ENCODE data around the gene ODAD3.

DNA sequence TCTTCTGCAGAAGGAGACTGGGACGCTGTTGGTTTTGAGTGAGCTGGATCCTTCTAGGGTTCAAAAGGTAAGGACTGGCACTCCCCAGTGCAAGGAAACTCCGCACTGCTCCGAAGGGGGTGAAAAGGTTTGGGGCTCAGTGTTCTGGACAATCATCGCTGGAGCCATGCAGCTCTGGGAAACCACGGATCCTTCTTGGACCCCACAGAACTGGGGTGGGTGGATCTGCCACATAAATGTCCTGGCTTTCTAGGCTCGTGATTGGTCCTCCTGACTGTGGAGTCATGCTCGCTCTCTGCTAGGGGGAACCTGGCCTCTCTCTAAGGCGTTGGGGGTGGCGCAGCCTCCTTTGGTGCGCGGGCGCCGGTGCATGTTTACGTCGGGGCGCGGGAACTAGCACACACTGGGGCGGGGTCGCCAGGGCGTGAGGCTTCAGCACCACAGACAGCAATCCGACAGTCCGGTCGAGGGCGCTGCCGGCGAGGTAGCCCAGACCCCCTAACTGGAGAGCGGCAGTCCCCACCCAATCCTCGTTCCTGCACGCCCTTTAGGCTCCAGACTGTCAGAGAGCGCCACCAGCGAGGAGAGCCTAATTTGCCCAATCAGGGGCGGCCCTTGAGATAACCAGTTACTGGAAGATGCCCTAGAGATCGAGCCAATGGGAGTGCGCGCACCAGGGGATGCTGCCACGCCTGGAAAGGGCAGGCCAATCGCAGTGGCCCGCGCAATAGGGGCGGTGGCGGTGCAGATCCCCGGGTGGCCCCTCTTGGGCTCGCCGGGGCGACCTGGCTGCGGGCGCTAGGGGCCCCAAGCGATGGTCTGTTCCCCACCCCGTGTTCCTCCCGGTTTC lies 46.8 kb upstream of the ODAD3 start:
- TF ChIP-seq CTCF (IDR thresholded peaks at IDR 0.05; ENCODE audit: low read length): no peak; the same call in 1 of the 2 replicates
- TF ChIP-seq EZH2phosphoT487 (IDR thresholded peaks at IDR 0.05; ENCODE audit: low read length): no peak
- TF ChIP-seq EZH2 (optimal IDR thresholded peaks at IDR 0.05; ENCODE audit: low read depth, low read length): no peak
